IPS-15b (cell line): ENCODE measurements around the gene SNRPB2.

Experiments
- H3K27me3 ChIP-seq: one replicate; pipeline ENCODE4 v1.6.1; 2013; ENCODE audit warnings: low read length; ENCODE audit not compliant: control insufficient read depth, insufficient read depth
- H3K36me3 ChIP-seq: one replicate; pipeline ENCODE4 v1.6.1; 2013; ENCODE audit warnings: low read length; ENCODE audit not compliant: control insufficient read depth, insufficient read depth
- H3K4me1 ChIP-seq: one replicate; pipeline ENCODE4 v1.6.1; 2013; ENCODE audit warnings: mild to moderate bottlenecking, low read length; ENCODE audit not compliant: control insufficient read depth, insufficient read depth
- H3K4me3 ChIP-seq: one replicate; pipeline ENCODE4 v1.5.1; 2013; ENCODE audit warnings: low read depth, low read length
- H3K9ac ChIP-seq: one replicate; pipeline ENCODE4 v1.6.1; 2013; ENCODE audit warnings: low read depth, mild to moderate bottlenecking, low read length
- H3K9me3 ChIP-seq: one replicate; pipeline ENCODE4 v1.6.1; 2013; ENCODE audit warnings: mild to moderate bottlenecking, low read length; ENCODE audit not compliant: control insufficient read depth, insufficient read depth

The SNRPB2 gene

DNA sequence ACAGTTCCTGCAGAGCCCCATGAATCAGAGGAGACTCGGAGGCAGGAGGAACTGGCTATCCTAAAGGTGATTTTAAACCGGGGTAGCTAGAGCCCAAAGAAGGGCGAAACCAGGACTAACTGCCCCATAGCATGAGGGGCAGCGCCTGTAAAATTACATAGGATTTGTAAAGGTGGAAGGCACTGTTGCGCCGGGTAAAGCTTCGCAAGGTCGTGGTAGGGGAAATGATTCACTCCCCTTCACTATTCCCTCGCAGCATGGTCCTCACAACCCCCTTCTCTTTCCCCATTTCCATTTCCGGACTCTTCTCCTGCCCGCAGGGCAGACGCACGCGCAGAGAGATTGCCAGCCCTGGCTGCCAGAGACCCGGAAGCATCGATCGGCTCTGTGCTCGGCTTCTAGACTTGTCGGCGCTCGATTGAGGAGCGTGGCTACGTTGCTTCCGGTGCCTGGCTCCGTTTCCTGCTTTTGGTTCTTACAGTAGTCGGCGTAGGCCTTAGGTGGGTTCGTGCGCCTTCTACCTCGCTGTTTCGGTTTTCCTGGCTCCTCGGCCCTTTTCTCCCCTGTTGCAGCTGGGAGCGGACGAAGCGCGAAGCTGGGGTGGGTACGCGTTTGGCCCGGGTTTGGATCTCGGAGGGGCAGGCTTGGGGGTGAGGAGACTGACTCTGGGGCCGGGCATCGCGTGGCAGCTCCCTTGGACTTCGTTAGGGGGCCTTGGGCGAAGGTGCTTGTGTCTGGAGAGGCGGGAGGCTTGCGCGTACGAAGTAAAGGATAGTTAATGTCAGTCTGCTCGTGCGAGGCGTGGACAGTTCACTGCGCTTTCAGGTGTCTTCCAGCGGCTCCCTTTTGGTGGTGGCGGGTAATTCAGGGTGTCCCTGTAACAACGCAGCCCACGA lies at the start of gene SNRPB2:
Gene SNRPB2, plus strand, starts transcription at position 462 of the 896 bp plus-strand sequence. CDS start 1,677 bp downstream, outside the sequence.
- Histone ChIP-seq H3K4me3 (peak within 1 kb of the TSS; percentile 97), H3K27me3 (peaks cover 7% of the 10 kb centered on the region), H3K4me1 (no peaks in the 10 kb centered on the region), H3K9ac (peak within 1 kb of the TSS; percentile 97), H3K9me3 (no peaks in the 10 kb centered on the region), H3K36me3 (peaks cover 5% of the 10 kb centered on the region)

- Histone ChIP-seq H3K4me1 (no peaks in the 10 kb centered on the region), H3K27me3 (no peaks in the 10 kb centered on the region), H3K9ac (no peak overlapping the region), H3K9me3 (no peaks in the 10 kb centered on the region), H3K4me3 (no peak overlapping the region), H3K36me3 (no peaks in the 10 kb centered on the region)
Observed at GRCh38 chr20:16684416-16684815, 45.4 kb upstream of the SNRPB2 start.

DNA sequence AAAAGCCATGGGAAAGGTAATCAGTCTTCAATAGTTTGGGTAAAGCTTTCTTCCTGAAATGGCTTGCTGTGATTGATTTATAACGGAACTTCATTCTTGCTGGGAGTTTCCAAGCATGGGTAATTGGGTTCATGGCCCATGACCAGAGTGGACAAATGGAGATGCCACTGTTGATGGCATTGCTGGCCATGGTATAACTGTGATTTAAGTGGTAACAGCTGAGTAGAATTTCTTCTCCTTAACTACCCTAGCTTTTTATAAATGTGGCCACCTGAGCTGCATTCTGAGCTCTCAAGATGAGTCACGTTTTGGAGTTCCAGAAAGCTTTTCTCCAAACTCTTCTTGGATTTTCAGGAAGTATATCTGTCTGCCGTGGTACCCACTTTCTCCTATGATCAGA lies 39.9 kb upstream of the SNRPB2 start:
- no peaks in the 10 kb centered on the region for H3K27me3 ChIP-seq
- H3K4me3 ChIP-seq: no peak overlapping the region
- H3K9me3 ChIP-seq: no peaks in the 10 kb centered on the region
- H3K36me3 ChIP-seq: no peaks in the 10 kb centered on the region
- H3K9ac ChIP-seq: no peak overlapping the region
- no peaks in the 10 kb centered on the region for H3K4me1 ChIP-seq

- Histone ChIP-seq H3K36me3 (no peaks in the 10 kb centered on the region), H3K27me3 (no peaks in the 10 kb centered on the region), H3K4me3 (no peak overlapping the region), H3K9ac (no peak overlapping the region), H3K9me3 (no peaks in the 10 kb centered on the region), H3K4me1 (no peaks in the 10 kb centered on the region)
Observed at GRCh38 chr20:16691381-16691780, 38.4 kb upstream of the SNRPB2 start.

- Histone ChIP-seq H3K4me1 (no peaks in the 10 kb centered on the region), H3K4me3 (no peak overlapping the region), H3K27me3 (no peaks in the 10 kb centered on the region), H3K9ac (no peak overlapping the region), H3K36me3 (no peaks in the 10 kb centered on the region), H3K9me3 (no peaks in the 10 kb centered on the region)
Observed at GRCh38 chr20:16692009-16692408, 37.8 kb upstream of the SNRPB2 start.

- Histone ChIP-seq H3K36me3 (no peaks in the 10 kb centered on the region), H3K9me3 (no peaks in the 10 kb centered on the region), H3K4me1 (no peaks in the 10 kb centered on the region), H3K9ac (no peak overlapping the region), H3K4me3 (no peak overlapping the region), H3K27me3 (no peaks in the 10 kb centered on the region)
Observed at GRCh38 chr20:16692442-16692841, 37.4 kb upstream of the SNRPB2 start.

- no peaks in the 10 kb centered on the region for H3K36me3 ChIP-seq
- H3K9ac ChIP-seq: no peak overlapping the region
- no peaks in the 10 kb centered on the region for H3K4me1 ChIP-seq
- H3K9me3 ChIP-seq: no peaks in the 10 kb centered on the region
- no peaks in the 10 kb centered on the region for H3K27me3 ChIP-seq
- no peak overlapping the region for H3K4me3 ChIP-seq
Observed at GRCh38 chr20:16693278-16693677, 36.5 kb upstream of the SNRPB2 start.

- H3K4me3 ChIP-seq: no peak overlapping the region
- H3K9ac ChIP-seq: no peak overlapping the region
- H3K27me3 ChIP-seq: no peaks in the 10 kb centered on the region
- no peaks in the 10 kb centered on the region for H3K9me3 ChIP-seq
- no peaks in the 10 kb centered on the region for H3K4me1 ChIP-seq
- no peaks in the 10 kb centered on the region for H3K36me3 ChIP-seq
Observed at GRCh38 chr20:16694161-16694560, 35.7 kb upstream of the SNRPB2 start.

GRCh38 chr20:16695628-16696027 lies 34.2 kb upstream of the SNRPB2 start:
- no peaks in the 10 kb centered on the region for H3K27me3 ChIP-seq
- no peak overlapping the region for H3K9ac ChIP-seq
- H3K36me3 ChIP-seq: no peaks in the 10 kb centered on the region
- no peak overlapping the region for H3K4me3 ChIP-seq
- H3K9me3 ChIP-seq: no peaks in the 10 kb centered on the region
- no peaks in the 10 kb centered on the region for H3K4me1 ChIP-seq

DNA sequence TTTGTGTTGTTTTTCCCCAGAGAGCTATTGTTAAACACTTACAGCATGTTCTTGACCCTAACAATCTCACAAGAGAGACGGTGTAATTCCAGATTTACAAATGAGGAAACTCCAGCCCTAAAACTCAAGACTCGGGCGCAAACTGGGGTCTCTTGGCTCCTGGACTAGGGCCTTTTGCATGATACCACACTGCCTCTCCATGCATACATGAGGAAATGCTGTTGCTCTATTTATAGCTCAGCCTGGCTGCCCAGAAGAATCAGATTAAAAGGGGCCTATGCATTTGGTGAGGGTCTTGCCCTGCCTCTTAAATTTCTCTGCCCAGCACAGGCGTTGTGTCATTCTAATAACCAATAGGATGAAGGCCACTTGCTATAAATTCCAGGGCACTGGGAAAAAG lies 30.5 kb upstream of the SNRPB2 start:
- Histone ChIP-seq H3K4me3 (no peak overlapping the region), H3K27me3 (no peaks in the 10 kb centered on the region)

GRCh38 chr20:16701296-16701695 lies 28.5 kb upstream of the SNRPB2 start:
- H3K36me3 ChIP-seq: no peaks in the 10 kb centered on the region
- H3K9me3 ChIP-seq: no peaks in the 10 kb centered on the region
- H3K4me1 ChIP-seq: no peaks in the 10 kb centered on the region
- H3K4me3 ChIP-seq: no peak overlapping the region
- no peaks in the 10 kb centered on the region for H3K27me3 ChIP-seq
- H3K9ac ChIP-seq: no peak overlapping the region

More for the DNA sequence above, 30.5 kb upstream of the SNRPB2 start:
- H3K4me1 ChIP-seq: no peaks in the 10 kb centered on the region
- no peak overlapping the region for H3K9ac ChIP-seq
- H3K9me3 ChIP-seq: no peaks in the 10 kb centered on the region
- H3K36me3 ChIP-seq: no peaks in the 10 kb centered on the region

DNA sequence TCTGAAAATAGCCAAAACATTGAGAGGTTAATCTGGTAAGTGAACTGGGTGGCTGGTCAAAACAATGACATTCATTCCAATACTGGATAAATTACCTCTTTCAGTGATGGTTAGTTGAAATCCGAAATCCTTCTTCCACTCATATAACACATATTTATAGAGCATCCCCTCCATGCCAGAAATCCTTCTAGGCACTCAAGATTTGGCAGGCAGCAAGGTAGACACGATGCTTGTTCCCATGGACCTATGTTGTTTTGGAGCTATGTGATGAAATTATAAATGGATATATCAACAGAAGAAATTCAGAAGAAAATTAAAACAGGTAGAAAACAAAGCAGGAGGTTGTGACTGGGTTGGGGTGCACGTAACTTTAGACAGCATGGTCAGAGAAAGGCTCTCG lies 26.3 kb upstream of the SNRPB2 start:
- no peak overlapping the region for H3K9ac ChIP-seq
- no peaks in the 10 kb centered on the region for H3K9me3 ChIP-seq
- no peak overlapping the region for H3K4me3 ChIP-seq
- H3K36me3 ChIP-seq: no peaks in the 10 kb centered on the region
- no peaks in the 10 kb centered on the region for H3K4me1 ChIP-seq
- H3K27me3 ChIP-seq: no peaks in the 10 kb centered on the region
